Mesodermal cell (in vitro differentiated cells): ENCODE data around the gene LMAN1. TPM values are rescaled to one million over a fixed set of nuclear protein-coding genes. Genes with fewer than 3 reads are reported as not detected.

Experiments used
- H3K27ac ChIP-seq: 2 replicates; pipeline ENCODE4 v1.7.0; 2013; ENCODE audit warnings: mild to moderate bottlenecking, low read depth, low read length, moderate library complexity; ENCODE audit not compliant: severe bottlenecking
- H3K36me3 ChIP-seq: 2 replicates; pipeline ENCODE4 v1.7.1; 2013; ENCODE audit warnings: mild to moderate bottlenecking, low read length, moderate library complexity; ENCODE audit not compliant: control insufficient read depth, insufficient read depth
- H3K4me1 ChIP-seq: one replicate; pipeline ENCODE4 v1.7.1; 2013; ENCODE audit warnings: mild to moderate bottlenecking, low read length; ENCODE audit not compliant: insufficient read depth, control insufficient read depth, poor library complexity, severe bottlenecking
- H3K4me3 ChIP-seq: 2 replicates; pipeline ENCODE4 v1.7.0; 2013; ENCODE audit warnings: low read length, control low read depth, mild to moderate bottlenecking; ENCODE audit not compliant: insufficient read depth, poor library complexity, severe bottlenecking; ENCODE audit errors: extremely low read depth
- H3K9me3 ChIP-seq: 2 replicates; pipeline ENCODE4 v1.7.1; 2013; ENCODE audit warnings: mild to moderate bottlenecking, low read length, moderate library complexity; ENCODE audit not compliant: control insufficient read depth
- WGBS, 2 experiments: methylation state at CpG; one replicate each; pipeline ENCODE4 v1.1.5; 2013; ENCODE audit warnings: missing lambda C conversion rate in 2 of 2; ENCODE audit not compliant: insufficient coverage in 2 of 2; 5-methylcytosine and 5-hydroxymethylcytosine counted together
- polyA plus RNA-seq, 2 experiments: library from polyadenylated mRNA; stranded (reverse); fragments of 50-300 nt; gene quantifications; one replicate each; pipeline ENCODE4 v1.2.3, GENCODE V29; 2013

Gene LMAN1, protein sequence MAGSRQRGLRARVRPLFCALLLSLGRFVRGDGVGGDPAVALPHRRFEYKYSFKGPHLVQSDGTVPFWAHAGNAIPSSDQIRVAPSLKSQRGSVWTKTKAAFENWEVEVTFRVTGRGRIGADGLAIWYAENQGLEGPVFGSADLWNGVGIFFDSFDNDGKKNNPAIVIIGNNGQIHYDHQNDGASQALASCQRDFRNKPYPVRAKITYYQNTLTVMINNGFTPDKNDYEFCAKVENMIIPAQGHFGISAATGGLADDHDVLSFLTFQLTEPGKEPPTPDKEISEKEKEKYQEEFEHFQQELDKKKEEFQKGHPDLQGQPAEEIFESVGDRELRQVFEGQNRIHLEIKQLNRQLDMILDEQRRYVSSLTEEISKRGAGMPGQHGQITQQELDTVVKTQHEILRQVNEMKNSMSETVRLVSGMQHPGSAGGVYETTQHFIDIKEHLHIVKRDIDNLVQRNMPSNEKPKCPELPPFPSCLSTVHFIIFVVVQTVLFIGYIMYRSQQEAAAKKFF
- 112 TPM for polyA plus RNA-seq (2013, experiment 1 of 2)
- polyA plus RNA-seq (2013, experiment 2 of 2) = 117 TPM

DNA sequence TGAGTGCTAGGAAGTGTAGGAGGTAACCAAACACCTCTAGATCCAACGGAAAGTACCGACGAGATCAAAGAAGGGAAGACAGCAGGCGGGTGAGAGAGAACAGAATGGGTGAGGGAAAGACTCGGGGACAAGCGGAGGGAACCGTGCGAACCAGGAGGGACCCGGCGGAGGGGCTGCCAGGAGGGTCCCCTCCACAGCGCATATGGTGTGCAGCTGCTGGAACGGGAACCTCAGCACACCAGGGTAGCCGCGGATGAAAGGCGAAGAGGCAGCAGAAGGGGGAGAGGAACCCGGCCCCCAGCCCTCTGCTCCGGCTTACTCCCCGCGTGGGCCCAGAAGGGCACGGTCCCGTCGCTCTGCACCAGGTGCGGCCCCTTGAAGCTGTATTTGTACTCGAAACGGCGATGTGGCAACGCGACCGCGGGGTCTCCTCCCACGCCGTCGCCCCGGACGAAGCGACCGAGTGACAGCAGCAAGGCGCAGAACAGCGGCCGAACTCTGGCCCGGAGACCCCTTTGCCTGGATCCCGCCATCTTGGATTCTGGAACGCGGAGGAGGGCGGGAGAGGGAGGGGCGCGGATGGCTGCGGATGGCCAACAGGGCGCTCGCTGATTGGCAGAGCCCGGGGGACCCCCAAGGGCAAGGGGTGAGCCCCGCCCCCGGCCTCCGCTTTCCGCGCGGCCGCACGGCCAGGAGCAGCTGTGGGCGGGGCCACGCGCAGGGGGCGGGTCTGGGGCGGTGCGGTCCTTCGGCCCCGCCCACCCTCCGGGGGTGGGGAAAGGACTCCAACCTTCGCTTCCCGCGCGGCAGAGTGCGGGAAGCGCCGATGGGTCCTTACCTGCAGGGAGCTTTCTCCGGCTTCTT, at the start of gene LMAN1:
Gene LMAN1, minus strand, starts transcription at position 554 of the 864 bp plus-strand sequence. Its CDS starts 21 bp downstream, at position 533.
- Histone ChIP-seq H3K4me1 (no peaks in the 10 kb centered on the region), H3K36me3 (peaks cover 27% of the 10 kb centered on the region), H3K4me3 (peak within 1 kb of the TSS; percentile 80), H3K9me3 (no peaks in the 10 kb centered on the region), H3K27ac (peak within 1 kb of the TSS; percentile 88)
- WGBS, 2 experiments = 0 to 1% methylated on average over 57 to 71 of the region's 76 CpGs

DNA sequence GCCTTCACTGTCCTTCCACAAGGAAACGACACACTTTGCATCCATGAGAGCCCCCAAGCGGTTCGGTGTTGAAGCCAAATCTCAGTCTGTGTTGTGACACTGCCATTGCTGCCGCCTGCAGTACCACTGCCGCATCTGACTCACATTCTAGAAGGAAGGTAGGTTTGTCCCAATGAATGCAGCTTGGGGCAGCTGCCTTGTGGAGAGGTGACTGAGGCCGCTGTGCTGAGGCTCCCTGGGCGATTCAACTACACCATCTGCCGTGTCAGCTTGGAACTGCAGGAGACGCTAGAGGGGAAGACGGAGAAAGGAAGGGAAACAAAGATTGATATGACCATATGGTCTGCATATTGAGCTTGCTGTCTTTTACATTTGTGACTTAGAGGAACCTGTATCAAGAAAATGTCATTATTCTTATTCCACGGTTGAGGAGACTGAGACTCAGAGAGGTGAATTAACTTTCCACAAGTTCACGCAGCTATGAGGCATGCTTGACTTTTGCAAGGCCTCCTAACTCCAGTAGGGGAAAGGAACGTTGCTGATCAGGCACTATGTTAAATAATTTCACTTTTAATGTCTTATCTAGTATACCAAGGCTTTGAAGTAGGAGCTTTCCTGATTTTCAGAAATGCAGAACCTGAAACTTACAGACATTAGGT, 43.5 kb upstream of the LMAN1 start:
- no peak overlapping the region for H3K27ac ChIP-seq
- no peak overlapping the region for H3K4me3 ChIP-seq
- no peaks in the 10 kb centered on the region for H3K9me3 ChIP-seq
- no peaks in the 10 kb centered on the region for H3K36me3 ChIP-seq
- no peaks in the 10 kb centered on the region for H3K4me1 ChIP-seq
- 0 to 4% methylated on average over 10 to 11 of the region's 13 CpGs for WGBS, 2 experiments

DNA sequence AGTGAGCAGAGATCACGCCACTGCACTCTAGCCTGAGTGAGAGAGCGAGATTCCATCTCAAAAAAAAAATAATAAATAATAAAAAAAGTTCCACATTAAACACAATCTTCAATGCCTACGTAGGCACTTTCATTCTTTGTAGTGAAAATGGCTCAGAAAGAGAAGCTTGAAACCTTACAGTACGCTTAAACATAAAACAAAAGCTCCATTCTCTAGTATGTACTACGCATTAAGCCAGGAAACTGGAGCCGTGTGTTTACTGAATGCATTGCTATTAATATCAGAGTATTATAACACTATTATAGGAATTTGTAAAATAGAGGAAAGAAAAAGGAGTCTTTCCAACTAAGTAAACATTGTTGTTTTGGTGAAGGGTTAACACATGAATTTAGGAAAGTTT, 41.3 kb upstream of the LMAN1 start:
- no peak overlapping the region for H3K27ac ChIP-seq
- no peaks in the 10 kb centered on the region for H3K9me3 ChIP-seq
- no peak overlapping the region for H3K4me3 ChIP-seq
- H3K36me3 ChIP-seq = no peaks in the 10 kb centered on the region
- 80% methylated on average over 1 of the region's 6 CpGs; no CpG with 5 or more reads in 1 of the 2 experiments for WGBS, 2 experiments
- H3K4me1 ChIP-seq = no peaks in the 10 kb centered on the region

DNA sequence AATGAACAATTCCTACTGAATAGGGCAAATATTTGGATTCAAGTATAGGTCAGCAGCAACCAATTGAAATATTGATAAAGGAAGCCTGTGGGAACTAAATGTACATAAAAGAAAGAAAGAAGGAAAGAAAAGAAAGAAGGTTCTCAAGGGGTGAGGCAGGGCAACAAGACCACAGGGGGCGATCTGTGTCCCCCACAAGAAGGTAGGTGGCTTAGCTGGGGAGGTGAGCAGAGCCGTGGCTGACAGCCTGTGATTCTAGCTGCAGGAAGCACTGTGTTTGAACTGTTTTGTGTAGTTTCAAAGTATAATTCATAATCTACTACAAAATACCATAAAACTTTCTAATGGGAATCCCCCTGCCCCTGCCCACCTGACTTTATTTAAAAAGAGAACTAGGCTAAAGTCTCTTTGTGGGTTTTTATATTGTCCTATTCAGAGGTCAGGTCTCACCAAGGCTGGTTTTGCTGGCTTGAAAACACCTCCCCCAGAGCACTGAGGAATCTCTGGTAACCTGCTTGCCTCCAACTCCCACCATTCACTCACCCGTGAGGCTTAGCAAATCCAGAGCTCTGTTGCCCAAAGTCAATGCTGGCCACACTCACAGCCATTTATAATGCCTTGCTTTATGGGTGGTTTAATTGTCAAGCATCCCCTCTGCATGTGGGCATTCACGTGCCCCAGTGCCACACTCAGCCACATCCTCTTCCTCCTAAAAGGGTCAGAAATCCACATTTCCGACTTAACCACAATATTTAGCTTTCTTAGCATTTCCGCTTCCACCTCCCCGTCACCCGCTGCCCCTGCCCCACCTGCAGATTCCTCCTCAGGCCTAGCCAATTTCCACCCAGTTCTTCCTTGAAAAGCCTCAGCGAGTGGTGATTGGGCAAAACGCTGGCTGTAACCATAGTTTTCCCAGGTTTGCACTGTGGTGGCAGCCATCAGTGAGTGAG, 36.4 kb upstream of the LMAN1 start:
- Histone ChIP-seq H3K36me3 (no peaks in the 10 kb centered on the region), H3K4me3 (no peak overlapping the region), H3K4me1 (no peaks in the 10 kb centered on the region), H3K27ac (no peak overlapping the region), H3K9me3 (no peaks in the 10 kb centered on the region)
- 79 to 80% methylated on average over 7 to 8 of the region's 10 CpGs for WGBS, 2 experiments

DNA sequence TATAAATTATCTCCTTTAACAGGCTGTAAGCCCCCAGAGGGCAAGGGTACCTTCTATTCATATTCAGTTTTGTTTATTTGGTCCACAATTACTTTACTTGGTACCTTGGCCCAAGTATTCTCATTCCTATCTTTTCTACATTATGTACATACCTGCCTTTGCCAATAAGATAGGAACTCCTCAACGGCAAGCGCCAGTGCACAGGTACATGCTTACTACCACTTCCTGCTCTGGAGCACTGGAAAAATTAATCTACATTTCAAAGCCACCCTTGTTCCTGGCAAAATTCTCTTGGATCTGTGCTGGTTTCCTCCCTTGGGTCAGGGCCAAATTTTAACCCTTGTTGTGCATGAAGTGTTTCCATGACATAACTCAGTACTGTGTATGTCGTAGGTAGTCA, 34.3 kb upstream of the LMAN1 start:
- Histone ChIP-seq H3K4me3 (no peak overlapping the region), H3K9me3 (no peaks in the 10 kb centered on the region), H3K36me3 (no peaks in the 10 kb centered on the region), H3K4me1 (no peaks in the 10 kb centered on the region), H3K27ac (no peak overlapping the region)
- 89 to 100% methylated on average over 3 of the region's 3 CpGs for WGBS, 2 experiments

DNA sequence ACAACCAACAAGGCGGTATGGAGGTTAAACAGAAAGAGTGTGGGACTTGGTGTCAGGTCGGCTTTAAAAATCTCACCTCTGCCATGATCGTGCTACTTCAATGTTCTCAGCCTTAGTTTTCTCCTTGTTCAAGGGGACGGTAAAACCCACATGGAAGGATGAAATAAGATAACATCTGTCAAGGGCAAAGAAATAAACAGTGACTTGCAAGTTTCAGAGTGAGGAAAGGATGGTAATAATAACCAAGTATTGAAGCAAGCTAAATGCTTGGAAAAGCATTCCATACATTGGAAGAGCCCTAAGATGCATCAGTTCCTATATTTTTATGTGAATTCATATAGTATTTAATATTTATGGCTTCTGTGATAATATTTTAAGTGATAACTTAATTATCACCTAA, 29.8 kb upstream of the LMAN1 start:
- Histone ChIP-seq H3K27ac (no peak overlapping the region), H3K4me1 (no peaks in the 10 kb centered on the region), H3K36me3 (no peaks in the 10 kb centered on the region), H3K4me3 (no peak overlapping the region), H3K9me3 (no peaks in the 10 kb centered on the region)
- WGBS, 2 experiments = 93% methylated on average over 2 of the region's 4 CpGs; no CpG with 5 or more reads in 1 of the 2 experiments

DNA sequence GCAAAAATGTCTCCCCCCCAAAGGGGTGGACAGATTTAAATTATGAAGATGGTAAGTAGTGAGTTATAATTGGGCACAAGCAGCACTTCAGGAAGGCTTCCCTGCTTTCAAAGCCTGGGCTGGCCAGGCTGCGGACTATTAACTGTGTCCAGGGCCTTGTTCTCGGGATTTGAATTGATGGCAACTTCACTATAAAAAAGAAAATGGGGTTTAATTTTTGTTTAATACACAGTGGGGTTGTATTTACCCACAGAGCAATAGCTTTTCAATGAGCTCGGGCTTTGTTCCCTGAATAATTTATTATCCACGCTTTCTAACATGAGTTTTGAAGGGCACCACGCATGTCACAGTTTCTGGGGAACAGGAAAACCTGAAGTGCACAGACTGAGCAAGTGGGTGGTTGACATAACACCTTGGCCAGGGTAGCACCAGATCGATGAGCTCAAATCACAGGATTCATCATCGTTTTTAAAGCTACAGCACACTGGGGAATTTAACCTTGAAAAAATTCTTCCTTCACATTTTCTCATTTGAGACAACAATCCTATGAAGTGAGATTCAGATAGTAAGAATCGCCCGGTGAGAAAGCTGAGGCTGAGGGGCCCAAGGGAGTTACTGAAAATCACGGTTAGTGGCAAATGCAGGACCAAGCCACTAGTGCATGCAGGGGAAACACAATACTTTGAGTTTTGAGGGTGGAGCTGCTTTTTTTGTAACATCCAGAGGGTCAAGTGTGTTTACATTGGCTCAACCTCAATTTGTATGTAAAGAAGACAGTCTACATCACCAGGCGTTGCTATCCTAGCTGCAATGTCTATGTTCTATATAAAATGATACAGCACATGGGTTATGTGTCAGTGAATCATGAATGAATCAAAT, 28.9 kb upstream of the LMAN1 start:
- H3K4me1 ChIP-seq = no peaks in the 10 kb centered on the region
- no peaks in the 10 kb centered on the region for H3K9me3 ChIP-seq
- WGBS, 2 experiments = 57 to 77% methylated on average over 5 to 9 of the region's 11 CpGs
- H3K36me3 ChIP-seq = no peaks in the 10 kb centered on the region
- H3K27ac ChIP-seq = no peak overlapping the region
- H3K4me3 ChIP-seq = no peak overlapping the region

DNA sequence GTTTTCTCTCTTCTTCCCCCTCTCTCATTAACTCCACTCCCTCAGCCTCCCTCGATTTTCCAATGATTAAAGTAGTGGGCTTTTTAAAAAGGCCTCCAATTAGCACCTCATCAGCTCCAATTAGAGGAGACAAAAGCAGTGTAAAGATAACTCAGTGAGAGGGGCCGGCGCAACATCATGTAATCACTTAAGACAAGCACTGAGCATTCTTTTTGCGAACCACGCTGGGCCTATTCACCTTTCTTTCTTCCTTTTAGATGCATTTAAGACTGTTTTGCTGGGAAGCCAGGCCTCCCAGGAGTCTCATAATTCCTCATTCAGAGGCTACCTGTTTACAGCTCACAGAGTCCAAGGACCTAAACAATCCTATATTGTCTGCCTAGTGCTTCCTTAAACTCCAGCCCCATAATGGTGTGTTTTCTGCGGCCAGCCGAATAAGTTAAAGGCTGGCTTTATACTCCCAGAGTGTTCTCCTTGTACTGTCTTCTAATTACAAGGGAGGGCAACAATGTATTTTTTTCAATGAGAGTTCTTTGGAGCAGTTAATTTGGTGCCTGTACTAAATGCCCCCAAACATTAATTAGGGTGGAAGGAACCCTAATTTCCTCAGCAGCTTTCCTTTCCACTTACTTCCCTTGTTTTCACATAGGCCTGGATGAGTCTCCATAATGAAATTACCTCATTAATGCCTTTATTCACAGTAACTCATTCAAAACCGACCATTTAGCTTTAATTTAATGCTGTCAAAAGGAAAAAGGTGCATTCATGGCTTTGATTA, 28.0 kb upstream of the LMAN1 start:
- H3K27ac ChIP-seq = no peak overlapping the region
- no peaks in the 10 kb centered on the region for H3K4me1 ChIP-seq
- 5 to 8% methylated on average over 4 of the region's 8 CpGs for WGBS, 2 experiments

More for the DNA sequence above, 28.0 kb upstream of the LMAN1 start:
- Histone ChIP-seq H3K9me3 (no peaks in the 10 kb centered on the region), H3K36me3 (no peaks in the 10 kb centered on the region), H3K4me3 (no peak overlapping the region)
